HG03196 (cell line): ENCODE data around the gene UNC93B1.
"Not testable (repeated sequence)": the region's sequence is repeated elsewhere in the genome, so short reads cannot be mapped to it uniquely, and the experiment has no call there.

ENCODE experiments used
- ATAC-seq: cut with Tn5 transposase; IDR thresholded peaks from one replicate; pipeline ENCODE4 v1.9.1; 2021; ENCODE audit not compliant: unreplicated experiment

Gene UNC93B1

GRCh38 chr11:67946403-67946802, 57.5 kb downstream of the UNC93B1 start:
- ATAC-seq: not testable (repeated sequence)

GRCh38 chr11:67943406-67943805, 60.5 kb downstream of the UNC93B1 start:
- not testable (repeated sequence) for ATAC-seq
